Stimulated activated CD8-positive, alpha-beta memory T cell treated with anti-CD3 and anti-CD28 coated beads, Interleukin-4, amount 100 ng/mL, for 48 hours (primary cell): Measurements from ENCODE around the gene NSMF.

ENCODE experiments used
- DNase-seq: peaks from one replicate; pipeline ENCODE4 v3.0.0-alpha.2; 2020

Gene NSMF

DNA sequence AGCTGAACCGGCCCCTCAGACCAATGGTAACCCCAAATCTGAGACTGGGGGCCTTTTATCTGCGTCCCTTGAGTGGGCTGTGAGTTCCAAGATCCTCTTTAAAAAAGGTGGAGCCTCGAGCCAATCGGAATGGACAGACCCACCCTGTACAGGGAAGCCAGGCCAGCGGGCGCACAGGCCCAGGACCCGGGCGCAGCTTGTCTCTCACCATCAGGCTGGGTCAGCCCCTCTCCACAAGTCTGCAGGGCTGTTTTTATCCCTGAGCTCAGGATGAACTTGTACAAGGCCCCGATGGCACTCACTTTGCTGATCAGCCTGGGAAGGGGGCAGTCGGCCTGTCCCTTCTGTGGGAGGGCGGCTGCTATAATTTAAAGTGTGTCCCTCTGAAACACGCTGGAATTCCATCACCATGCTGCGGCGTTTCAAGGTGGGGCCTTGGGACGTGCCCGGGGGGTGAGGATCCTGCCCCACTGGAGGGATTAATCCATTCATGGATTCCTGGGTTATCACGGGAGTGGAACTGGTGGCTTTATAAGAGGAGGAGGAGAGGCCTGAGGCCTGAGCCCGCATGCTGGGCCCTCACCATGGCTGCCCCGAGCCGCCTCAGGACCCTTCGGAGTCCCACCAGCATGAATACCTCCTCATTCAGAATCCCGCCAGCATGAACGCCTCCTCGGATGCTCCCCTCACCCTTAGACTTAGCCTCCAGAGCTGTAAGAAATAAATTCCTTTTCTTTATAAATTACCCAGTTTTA, 50.3 kb downstream of the NSMF start:
- no peak for DNase-seq

DNA sequence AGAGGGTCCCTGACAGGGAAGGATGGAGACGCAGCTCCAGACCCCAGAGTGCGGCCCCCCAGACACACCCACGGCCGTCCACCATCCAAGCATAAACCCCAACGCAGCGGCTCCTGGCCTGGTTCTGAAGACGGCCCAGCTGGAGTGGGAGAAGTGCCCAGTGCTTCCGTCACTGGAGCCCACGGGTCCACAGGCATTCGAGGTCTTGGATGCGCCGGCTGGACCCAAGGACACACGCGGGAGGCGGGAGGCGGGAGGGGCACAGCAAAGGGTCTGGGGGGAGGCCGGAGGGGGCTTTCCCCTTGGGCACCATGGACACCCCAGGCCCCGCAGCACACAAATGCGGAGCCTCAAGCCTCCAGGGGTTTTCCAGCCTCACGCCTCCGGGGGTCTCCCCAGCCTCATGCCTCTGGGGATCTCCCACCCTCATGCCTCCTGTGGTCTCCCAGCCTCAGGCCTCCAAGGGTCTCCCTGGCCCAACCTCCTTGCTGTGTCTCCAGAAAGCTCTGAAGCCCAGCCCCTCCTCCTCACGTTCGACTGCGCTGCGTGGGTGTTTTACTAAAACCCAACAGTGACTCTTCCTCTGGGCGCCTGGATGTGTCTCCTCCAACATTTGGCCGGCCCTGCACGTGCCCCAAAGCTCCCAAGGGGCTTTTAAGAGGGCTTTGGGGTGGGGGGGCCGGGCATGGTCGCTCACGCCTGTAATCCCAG, 51.4 kb downstream of the NSMF start:
- DNase-seq: no peak

DNA sequence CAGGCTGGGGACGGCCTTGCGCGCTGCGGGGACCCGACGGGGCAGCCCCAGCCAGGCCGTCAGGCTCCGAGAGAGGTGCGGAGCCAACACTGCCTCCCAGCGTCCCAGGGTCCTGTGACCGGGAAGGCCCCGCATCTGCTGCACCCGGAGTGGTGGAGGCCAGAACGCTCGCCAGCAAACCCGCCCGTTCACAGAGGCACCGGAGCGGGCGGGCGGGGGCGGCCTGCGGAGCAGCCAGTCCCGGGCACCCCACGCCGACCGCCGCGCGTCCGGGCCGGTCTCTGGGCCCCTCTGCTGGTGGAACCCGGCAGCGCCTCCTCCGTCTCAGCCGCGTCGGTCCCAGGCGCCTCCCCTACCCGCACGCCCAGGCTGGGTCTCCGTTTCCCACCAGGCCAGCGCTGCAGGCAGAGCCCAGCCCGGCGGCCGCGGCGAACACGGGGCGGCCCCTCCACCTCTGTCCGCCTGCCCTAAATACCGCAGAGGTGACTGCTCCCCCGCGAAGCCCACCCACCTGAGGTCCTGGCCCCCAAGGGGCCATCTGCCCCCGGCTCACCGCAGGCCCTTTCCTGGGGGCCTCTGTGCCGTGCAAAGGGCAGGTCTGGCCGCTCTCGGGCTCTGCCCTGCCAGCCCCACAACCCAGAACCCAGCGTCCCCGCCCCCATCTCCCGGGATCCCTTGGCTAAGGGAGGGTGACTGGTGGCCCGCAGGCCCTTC, 52.1 kb downstream of the NSMF start:
- peak; percentile 78 for DNase-seq

DNA sequence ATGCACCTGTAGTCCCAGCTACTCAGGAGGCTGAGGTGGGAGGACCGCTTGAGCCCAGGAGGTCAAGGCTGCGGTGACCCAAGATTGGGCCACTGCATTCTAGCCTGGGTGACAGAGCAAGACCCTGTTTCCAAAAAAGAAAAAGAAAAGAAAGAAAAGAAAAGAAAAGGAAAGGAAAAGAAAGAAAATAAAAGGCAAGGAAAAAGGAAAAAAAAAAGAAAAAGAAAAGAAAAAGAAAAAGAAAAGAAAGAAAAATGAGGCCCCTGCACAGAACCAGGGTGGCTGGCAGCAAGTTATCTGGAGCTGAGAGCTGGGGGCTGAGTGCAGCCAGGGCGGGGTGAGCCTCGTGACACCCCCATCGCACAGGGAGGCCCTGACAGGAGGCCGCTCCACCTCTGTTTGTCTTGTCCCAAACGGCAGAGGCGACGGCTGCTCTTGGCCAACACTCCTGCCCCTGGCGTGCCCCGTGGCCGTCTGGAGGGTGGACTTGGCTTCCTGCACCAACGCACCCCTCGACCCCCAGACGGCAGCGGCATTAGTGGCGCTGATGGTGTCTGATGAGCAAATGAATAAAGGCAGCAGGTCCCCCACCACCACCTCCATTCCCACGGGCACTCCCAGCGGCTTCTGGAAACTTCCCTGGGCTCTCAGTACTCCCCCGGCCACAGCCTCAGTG, 52.9 kb downstream of the NSMF start:
- DNase-seq: no peak

DNA sequence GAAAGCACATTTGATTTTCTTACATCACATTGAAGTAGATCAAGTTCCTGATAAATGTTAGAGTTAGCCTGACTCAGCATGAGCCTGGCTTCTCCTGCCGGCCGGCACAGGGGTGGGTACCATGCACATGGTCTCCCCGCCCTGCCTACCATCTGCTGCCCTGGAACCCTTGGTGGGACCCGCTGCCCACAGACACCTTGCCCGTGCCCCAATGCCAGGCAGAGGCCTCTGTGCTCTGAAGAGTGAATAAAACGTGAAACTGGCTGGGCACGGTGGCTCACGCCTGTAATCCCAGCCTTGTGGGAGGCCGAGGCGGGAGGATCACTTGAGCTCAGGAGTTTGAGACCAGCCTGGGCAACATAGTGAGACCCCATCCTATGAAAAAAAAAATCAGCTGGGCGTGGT, 53.5 kb downstream of the NSMF start:
- no peak for DNase-seq

DNA sequence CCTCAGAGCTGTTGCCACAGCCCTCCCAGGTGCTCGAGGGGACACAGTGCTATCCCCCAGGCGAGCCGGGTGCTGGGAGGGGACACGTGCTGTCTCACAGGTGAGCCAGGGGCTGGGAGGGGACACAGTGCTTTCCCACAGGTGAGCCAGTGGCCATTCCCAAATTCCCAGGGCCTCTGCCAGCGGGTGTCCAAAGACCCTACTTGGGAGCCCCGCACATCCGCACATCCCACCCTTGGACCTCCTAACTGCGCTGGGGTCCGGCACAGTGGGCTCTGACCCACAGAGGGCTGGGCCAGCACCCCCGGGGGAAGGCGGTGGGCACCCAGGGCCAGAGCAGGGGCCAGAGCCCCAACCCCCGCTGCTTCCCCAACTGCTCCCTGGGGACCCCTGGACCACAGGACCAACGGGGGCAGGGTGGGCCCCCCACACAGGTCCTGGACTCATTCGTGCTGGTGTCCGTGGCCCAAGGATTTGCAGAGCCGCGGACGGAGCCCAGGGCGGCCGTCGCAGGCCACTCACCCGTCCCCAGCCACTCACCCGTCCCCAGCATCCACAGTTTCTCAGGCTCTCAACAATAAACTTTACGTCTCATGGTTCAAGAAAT, 54.1 kb downstream of the NSMF start:
- no peak for DNase-seq

DNA sequence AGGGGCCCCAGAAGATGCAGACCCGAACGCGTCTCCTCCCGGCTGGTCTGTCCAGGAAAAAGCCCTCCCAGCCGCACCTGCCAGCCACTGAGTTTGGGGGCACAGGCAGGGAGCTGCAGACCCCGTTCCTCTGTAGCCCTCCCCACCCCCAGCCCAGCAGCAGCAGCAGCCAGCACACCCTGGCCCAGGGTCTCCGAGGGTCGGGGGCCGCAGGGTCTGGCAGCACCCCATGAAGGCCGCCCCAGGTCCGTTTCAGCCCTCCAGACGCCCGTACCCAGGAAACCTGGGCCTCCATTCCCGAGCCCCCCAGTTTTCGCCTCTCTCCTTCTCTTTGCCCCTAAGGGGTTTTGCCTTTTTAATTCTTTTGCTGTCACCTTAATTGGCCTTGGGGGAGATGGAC, 55.9 kb downstream of the NSMF start:
- no peak for DNase-seq

DNA sequence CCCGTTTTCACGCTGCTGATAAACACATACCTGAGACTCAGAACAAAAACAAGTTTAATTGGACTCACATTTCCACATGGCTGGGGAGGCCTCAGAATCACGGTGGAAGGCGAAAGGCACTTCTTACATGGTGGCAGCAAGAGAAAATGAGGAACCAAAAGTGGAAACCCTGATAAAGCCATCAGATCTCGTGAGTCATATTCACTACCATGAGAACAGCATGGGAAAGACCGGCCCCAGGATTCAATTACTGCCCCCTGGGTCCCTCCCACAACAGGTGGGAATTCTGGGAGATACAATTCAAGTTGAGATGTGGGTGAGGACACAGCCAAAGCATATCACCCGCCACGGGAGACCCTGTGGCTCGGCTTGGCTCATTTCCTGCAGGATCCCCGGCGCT, 56.4 kb downstream of the NSMF start:
- DNase-seq: no peak

DNA sequence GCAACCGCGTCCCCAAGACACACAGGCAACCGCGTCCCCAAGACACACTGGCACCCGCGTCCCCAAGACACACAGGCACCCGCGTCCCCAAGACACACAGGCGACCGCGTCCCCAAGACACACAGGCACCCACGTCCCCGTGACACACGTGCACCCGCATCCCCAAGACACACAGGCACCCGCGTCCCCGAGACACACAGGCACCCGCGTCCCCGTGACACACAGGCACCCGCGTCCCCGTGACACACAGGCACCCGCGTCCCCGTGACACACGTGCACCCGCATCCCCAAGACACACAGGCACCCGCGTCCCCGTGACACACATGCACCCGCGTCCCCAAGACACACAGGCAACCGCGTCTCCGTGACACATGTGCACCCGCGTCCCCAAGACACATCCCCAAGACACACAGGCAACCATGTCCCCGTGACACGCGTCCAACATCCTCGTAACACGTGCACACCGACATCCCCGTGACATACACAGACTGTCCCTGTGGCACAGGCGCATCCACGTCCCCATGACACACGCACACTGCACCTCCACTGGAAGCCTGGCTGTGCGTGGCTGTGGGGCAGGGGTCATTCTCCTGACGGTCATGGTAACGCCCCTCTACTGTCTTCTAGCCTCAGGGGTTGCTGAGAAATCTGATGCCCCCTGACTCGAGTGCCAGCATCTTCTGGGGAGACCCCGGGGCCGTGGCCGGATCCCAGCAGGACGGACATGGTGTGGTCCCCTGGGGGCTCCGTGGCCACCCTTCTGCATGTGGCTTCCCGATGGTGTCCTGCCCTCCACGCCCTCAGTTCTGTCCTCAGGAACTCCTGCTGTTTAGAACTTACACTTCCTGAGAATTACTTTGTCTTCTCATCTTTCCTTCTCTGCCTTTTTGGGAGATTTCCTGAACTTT, 60.3 kb downstream of the NSMF start:
- DNase-seq: no peak

DNA sequence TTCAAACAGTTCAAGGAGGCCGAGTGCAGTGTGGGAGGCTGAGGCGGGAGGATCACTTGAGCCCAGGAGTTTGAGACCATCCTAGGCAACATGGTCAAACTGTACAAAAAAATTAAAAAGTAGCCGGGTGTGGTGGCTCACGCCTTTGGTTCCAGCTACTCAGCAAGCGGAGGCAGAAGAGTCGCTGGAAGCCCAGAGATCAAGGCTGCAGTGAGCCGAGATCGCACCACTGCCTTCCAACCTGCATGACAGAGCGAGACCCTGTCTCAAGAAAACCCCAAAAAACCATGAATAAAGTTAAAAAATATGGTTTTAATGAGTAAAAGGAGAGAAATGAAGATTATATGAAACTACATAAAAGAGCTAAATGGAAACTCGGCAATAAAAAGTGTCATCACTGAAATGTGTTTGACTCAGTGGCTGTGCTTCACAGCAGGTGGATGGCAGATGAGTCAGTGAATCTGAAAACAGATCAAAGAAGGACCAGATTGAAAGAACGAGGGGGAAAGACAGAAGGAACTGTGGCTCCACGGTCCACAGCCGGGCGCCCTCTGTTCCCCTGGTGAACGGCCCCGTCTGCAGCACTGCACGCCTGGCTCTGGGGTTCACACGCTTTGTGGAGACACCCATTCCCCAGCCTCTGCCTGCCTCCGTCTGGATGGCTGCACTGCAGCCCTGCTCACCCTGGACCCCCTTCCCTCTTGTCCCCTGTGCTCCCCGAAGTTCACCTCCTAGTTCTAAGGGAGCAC, 61.3 kb downstream of the NSMF start:
- DNase-seq: peak; percentile 63
